Stimulated activated CD8-positive, alpha-beta memory T cell treated with anti-CD3 and anti-CD28 coated beads, Interleukin-4, amount 100 ng/mL, for 48 hours (primary cell): ENCODE data around the gene MAJIN.
A peak's percentile ranks its signal among the peaks of the same experiment; 100 is the strongest.

Source experiments
- DNase-seq: peaks from one replicate; pipeline ENCODE4 v3.0.0-alpha.2; 2020

MAJIN gene

DNA sequence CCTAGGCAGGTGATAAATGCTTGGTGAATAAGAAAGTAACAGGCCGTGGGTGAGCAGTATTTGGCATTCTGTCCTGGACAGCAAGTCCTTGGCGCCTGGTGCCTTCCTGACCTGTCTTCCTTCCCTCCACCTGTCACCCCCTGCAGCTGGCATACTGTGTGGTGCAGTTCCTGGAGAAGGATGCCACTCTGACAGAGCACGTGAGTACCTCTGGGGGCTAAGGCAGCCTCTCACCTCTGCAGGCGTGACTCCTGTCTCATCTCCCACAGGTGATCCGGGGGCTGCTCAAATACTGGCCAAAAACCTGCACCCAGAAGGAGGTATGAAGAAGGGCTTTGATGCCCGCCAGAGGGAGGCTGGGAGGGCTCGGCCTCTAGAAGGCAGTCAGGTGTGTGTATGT lies 40.6 kb downstream of the MAJIN start:
- DNase-seq: no peak

DNA sequence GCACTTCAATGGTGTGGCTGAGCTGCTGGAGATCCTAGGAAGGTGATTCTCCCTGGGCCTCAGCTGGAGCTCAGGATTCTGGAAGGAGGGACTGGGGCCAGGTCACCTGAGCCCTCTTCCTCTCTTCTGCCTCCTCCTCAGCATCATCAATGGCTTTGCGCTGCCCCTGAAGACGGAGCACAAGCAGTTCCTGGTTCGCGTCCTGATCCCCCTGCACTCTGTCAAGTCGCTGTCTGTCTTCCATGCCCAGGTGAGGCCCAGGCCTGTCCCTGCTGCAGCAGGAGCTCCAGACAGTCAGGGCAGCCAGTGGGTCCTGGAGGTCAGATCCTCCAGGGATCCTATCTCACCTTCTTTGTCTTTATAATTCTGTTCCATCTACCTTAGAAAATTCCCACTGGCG lies 41.6 kb downstream of the MAJIN start:
- DNase-seq: no peak

DNA sequence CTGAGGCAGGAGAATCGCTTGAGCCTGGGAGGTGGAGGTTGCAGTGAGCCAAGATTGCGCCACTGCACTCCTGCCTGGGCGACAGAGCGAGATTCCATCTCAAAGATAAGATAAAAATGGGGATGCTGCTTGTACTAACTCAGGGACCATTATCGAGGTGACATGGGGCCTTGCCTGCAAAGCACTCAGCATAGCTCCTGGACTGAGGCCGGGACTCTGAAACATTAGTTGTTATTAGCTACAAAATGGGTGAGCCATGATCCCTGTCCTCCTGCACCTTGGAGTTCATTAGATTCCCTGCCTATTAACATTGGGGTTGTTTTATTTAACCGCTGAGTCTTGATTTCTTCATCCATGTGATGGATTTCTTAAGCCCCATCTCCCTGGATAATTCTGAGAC lies 42.3 kb downstream of the MAJIN start:
- no peak for DNase-seq

DNA sequence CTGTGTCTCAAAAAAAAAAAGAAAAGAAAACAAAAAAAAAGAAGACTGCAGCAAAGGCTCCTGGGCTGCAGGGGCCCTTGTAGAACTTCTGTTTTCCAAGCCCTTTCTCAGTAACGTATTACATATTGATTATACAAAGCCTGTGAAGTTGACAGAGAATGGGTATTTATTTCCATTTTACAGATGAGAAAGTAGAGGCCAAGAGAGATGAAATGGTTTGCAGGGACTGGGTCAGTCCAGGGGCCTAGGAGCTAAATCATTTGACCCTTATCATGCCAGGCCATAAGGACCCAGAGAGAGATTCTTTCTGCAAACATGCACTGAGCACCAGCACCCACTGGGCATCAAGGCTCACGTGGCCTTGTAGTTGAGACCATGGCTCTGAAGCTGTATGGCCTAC lies 43.0 kb downstream of the MAJIN start:
- no peak for DNase-seq

DNA sequence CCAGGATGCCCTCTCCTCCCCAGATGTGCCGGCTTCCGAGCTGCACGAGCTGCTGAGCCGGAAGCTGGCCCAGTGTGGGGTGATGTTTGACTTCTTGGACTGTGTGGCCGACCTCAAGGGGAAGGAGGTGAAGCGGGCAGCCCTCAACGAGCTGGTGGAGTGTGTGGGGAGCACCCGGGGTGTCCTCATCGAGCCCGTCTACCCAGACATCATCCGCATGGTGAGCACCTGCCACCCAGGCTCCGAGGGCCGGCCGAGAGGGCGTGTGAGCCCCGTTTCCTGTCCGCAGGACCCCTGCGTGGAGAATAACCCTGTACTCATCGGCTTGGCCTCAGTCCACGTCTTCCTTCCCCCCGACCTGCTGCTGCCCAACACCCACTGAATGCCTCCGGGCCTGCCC lies 45.2 kb downstream of the MAJIN start:
- DNase-seq: no peak

DNA sequence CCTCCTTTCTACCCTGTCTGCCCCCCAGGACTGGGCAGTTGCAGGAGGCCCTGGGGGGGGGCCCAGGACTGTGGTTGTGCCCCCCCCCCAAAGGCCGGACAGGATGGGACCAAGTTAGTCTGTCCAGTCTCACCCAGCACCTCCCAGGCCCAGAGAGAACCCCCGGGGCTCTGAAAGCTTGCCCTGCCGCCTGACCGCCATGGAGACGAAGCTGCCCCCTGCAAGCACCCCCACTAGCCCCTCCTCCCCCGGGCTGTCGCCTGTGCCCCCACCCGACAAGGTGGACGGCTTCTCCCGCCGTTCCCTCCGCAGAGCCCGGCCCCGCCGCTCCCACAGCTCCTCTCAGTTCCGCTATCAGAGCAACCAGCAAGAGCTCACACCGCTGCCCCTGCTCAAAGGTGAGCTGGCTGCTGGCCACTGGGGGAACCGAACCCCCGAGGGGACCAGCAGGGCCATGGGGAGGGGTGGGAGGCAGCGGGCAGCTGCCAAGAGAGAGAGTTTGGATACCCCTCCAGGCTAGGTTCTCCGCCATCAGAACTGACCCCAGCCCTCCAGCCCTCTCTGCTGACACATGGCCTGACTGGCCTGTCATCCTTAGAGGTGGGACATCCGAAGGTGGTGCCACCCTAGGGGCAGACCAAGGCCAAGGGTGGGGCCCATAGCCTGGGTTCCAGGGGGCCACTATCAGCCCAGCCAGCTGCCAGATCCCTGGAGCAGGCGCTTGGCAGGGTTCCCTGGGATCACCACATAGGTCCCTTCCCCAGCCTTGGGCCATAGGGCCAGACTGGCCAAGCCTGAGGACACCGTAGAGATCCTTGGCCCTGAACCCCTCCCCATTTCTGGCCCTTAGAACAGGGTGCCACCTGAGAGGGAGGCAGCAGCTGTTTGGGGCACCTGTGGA lies 46.1 kb downstream of the MAJIN start:
- DNase-seq: no peak

DNA sequence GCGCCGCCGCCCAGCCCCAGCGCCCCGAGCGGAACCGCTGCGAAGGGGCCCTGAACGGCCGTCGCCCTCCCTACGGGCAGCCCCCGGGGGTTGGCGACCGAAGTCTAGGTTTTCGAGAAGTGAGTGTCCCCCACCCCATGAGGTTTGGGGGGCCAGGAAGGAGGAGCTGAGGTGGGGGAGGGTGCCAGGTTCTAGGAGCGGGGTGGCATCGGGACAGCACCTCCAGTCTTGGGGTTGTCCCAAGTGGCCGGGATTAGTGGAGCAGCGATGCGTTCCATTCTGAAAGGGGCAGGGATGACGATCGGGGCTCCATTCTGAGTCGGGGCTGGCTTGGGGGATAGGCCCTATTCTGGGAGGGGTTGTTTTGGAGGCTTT lies 47.0 kb downstream of the MAJIN start:
- peak; percentile 40 for DNase-seq

DNA sequence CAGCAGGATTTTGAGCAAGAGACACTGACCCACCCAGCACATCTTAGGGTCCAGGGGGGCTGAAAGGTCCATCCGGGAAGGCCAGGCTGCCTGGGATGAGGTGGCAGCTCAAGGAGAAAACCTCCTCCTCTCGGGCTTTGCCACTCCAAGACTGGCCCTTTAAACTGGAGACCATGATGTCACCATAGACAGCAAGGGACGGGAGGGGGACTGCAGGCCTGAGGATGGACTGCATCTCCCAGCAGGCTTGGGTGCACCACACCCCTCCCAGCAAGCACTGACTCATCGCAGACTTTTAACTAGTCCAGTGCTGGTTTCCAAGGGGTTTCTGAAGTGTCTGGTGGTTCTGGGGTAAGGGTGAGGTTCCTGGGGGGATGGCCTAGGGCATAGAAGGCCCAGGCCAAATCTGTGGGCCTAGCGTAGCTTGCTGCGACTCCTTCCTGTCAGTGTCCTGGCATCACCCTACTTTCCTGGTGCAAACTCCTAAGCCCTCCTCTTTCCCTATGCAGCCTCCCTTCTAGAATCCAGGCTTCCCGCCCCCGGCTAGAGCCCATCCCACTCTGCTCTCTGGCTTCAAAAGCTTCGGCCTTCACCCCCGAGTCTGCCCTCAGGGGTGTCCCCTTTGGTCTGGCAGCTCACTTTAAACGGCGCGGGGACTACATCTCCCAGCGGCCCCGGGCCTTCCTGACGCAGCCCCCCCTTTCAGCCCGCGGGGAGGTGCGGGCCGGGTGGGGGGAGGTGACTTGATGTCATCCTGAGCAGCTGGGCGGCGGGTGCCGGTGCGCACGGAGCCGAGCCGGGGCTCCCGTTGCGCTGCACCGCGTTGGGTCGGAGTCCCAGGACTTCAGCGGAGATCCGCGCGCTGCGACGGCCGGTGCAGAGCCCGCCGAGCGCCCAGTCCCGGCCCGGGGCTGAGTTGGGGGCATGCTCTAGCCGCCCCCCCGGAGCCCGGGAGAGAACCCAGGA lies 47.7 kb downstream of the MAJIN start, which contains the start of gene PPP2R5B:
PPP2R5B (plus strand) TSS at position 746 of the 966 bp plus-strand sequence. CDS start 1,046 bp downstream, outside the sequence.
- peak; percentile 91 for DNase-seq

DNA sequence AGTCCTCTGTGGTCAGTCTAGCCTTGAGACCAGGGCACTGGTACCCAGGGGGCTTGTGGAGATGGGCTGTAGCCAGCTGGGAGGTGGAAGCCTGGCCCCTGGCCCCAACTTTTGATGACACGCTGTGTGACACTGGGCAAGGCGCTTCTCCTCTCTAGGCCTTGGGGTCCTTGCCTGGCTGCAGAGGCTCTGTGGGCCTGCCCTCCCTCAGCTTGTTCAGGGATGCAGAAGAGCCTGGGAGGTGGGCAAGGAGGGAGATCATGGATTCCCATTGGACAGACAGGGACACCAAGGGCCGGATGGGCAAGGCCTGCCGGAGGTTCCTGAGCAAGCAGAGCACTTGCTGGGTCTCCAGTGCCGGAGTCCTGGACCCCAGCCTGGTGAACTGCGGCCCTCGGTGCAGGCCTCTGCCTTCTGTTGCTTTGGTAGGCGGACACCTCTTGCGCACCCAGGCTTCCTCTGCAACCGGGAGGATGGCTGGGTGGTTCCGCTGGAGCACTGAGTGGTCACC lies 48.7 kb downstream of the MAJIN start:
- no peak for DNase-seq

DNA sequence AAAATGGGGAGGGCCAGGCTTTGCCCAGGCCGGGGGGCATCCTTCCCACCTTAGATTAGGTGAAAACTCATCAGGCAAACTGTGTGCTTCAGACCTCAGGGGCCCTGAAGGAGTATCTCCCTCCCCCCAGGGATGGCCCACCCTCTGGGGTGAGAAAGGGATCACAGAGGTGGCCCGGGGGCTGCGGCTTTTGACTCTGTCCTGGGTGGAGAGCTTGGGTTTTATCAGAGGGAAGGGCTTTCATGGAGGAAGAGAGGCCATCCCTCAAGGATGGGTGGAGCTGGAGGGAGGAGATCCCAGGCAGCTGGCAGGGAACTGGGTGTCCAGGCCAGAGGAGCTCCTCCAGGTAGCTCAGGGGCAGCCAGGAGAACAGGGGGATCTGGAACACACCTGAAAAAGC lies 50.5 kb downstream of the MAJIN start:
- no peak for DNase-seq

DNA sequence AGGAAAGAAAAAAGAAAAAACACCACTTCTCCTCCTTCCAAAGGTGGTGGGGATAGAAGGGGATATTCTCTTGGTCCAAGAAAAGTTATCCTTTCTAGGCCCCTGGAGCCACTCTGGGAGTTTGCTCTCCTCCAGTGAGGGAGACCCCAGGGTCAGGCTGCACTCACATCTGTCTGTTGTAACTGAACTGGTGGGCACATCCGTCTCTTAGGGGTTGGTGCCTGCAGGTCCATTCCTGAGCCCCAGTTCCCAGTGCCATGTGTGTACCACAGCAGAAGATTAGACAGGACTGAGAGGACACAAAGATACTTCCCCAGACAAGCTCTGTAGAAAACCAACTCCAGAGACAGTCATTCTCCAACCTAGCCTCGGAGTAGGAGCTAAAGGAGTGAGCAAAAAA lies 51.8 kb downstream of the MAJIN start:
- no peak for DNase-seq

DNA sequence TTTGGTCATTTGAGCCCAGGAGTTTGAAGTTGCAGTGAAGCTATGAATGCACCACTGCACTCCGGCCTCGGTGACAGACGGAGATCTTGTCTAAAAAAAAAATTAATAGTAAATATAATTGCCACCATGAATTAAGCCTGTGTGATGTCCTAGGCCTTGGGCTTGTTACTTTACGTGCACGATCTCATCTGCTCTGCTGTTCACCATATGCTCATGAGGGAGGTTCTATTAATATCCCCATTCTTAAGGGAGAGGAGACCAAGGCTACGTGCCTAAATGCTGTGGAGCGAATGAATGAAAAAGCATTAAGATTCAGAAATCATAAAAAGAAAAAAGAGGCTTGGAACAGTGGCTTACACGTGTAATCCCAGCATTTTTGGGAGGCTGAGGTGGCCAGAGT lies 52.3 kb downstream of the MAJIN start:
- no peak for DNase-seq

DNA sequence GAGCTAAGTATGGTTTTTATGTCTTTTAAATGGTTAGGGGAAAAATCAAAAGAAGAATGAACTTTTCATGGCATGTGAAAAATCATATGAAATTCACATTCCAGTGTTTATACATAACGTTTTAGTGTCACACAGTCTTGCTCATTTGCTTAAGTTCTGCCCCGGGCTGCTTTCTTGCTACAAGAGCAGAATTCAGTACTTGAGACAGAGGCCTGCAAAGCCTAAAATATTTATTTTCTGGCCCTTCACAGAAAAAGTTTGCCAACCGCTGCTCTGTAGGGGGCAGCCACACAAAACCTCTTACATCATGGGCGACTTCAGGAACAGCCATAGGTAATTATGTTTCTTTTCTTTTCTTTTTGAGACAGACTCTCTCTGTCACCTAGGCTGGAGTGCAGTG lies 53.9 kb downstream of the MAJIN start:
- no peak for DNase-seq

DNA sequence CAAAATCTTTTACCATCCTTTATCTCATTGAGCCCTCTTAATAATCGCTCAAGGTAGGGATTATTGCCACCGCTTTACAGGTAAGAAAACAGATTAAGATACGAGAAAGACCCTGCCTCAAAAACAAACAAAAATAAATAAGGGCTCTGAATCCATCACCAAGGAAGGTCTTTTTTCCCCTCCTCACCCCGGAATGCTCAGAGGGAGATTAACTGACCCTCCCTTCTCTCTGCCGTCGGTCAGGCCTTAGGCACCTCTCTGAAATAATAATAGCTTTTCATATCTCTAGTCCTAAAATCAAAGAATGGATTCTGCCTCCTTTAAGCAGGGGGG lies 54.3 kb downstream of the MAJIN start:
- no peak for DNase-seq

DNA sequence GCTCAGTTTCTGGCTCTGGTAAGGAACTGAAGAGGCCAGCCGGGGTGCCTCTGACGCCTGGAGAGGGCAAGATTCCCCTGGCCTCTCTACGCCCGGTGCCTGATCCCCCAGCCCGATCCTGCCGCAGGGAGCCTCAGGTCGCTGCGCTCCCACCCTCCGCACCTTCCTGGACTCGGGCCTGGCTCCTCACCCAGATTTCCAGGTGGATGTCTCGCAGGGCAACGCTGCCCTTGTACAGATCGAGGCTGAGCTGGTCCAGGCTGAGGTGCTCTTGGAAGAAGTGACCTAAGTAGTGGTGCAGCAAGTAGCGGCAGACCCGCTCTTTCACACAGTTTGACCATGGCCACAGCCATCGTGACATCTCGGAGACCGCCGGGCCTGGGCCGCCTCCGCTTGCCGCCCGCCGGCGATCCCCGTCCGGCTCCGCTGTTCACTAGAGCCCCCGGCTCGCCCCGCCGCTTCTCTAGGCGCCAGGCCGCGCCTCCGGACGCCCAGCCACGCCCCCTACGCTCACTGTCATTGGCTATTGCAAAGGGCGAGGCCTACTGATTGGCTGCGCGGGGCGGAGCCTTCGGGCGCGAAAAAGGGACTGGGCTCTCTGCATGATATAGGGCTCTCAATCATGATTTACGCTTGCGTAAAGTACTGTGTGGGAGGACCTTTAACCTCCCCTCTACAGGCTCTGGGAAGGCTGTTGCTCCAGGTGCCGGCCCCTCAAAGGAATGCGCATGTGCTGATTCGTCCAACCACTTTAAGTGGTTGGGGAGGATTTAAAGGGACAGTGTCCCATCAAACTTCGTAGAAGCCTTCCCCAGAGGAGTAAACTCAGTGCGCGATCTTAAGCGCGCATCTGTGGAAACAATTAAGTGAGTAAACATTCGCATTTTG lies 54.9 kb downstream of the MAJIN start, which contains the start of gene ATG2A:
ATG2A (minus strand) TSS at position 435 of the 888 bp plus-strand sequence; CDS start at position 361, 74 bp downstream.
- peak; percentile 99 for DNase-seq

DNA sequence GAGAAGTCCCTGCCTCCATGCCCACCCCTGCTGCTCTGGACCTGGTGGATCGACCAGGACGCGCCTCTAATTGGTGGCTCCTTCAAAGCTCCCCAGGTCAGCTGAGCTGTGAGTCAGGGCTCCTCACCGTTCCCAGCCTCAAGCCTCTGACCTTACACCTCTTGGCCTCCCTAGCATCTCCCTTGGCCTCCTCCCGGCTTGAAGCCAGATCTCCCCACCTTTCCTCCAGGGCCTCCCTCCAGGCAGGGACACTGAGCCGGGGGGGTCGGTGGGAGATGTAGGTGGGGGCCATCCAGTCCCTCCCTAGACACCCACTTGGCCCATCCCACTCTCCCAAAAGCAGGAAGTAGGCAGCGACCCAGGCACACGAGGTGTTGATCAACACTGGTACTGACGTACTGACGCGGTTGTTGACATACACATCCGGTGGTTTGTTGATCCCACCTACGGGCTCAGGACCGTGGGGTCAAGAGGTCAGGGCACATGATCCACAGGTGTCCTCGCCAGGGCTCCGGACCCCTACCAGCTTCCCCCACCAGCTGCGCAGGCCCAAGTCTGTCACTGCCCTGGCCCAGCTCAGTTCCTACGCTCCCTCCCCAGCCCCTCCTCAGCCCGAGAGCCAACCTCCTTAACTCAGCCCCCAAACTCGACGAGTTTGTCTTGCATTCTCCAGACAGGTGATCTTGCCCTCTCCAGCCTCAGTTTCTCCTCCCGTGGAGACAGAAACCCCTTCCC lies 55.7 kb downstream of the MAJIN start:
- peak; percentile 56 for DNase-seq

DNA sequence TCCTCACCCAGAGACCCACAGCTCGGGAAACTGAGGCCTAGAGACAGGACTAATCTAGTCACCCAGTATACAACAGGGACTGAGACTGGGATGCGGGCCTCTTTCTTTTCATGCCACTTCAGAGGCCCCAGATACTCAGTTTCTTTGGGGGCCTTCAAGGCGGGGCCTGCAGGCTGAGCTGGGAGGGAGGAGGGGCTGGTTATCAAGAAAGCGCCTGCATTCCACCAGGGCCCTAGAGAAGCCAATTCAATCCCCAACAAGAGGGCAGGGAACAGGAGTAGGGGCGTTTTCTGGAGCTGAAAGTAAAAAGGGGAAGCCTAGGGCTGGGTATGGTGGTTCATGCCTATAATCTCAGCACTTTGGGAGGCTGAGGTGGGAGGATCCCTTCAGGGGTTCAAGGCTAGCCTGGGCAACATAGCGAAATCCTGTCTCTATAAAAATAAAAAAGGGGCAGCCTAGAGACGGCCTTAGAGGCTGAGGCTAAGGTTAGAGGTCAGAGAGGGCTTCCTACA lies 56.5 kb downstream of the MAJIN start:
- DNase-seq: no peak

DNA sequence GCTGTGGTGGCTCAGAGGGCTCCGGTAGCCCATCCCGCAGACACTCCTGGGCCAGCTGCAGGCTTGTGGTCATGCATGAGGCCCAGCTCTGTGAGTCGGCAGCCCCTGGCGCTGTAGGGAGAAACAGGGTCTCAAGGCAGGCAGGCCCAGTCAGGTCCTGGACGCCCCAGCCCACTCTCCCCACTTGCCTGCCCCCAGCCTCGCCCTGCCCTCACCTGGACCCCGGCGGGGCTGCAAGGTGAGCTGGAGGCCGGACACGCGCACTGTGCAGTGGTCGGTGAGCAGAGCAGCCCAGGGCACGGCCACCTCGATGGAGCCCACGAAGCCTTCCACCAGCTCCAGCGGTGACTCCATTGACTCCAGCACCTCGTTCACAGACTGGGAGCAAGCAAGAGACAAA lies 57.8 kb downstream of the MAJIN start:
- DNase-seq: no peak

DNA sequence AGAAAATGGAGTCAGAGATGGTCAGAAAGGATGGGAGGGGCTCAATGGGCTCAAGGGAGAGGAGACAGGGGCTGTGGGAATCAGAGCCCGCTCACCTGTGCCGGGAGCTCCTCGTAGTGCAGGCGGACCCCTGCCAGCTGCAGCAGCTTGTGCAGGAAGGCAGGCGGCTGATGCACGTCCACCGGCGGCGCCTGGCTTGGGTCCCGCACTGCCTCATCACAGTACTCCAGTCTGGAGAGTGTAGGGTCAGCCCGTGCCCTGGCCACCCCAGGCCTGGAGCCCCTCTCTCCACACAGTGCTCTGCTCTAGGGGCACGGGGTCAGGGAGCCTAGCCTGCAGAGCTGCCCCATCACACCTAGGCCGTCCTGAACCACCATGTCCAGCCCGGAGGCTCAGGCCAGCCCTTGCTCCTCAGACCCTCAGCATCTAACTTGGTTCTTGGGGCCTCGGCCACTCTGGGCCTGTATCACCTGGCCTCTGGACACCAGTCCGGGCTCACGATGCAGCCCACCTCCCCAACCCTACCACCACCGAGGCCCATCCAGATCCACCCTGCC lies 58.7 kb downstream of the MAJIN start:
- no peak for DNase-seq

DNA sequence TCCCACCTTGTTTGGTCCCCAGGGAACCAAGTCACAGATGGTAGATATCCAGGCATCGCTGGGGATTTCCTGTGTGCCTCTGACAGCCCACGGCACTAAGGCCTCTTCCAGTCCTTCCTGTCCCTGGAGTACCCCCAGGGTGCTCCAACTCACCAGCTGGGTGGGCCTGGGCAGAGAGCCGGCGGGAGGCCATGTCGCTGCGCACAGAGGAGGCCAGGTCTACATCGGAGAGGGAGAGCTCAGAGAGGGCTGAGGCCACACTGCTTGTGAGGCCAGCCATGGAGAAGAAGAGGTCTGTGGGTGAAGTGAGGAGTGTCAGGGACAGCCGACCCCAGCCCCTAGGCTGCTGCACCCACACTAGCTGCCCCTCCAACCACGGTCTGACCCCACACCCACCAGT lies 60.2 kb downstream of the MAJIN start:
- no peak for DNase-seq

DNA sequence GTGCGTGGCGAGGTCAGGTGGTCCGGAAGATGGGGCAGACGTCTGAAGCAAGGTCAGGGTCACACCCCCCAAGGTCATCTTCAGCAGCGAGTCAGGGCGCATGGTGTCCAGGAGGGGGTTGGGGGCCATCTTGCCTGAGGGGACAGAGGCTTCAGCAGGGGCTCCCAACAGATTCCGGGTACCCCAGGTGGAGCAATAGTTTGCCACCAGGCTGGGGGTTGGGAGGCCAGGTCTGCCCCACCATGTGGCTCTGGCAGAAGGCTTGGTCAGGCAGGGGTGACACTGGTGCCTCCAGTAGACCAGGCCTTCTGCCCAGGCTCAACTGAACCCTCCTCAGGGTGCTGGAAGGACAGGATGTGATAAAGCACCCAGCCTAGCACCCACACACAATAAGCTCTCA lies 60.8 kb downstream of the MAJIN start:
- DNase-seq: no peak
